RWPE2 (cell line): Measurements from ENCODE around the gene CAPG.

Experiments
- ATAC-seq: fragments of 200-7000 bp; cut with Tn5 transposase; 3 replicates; pipeline ENCODE4 v1.9.1; 2021; ENCODE audit warnings: low read depth
- DNase-seq: peaks from one replicate; pipeline ENCODE4 v3.0.0-alpha.2; 2020; ENCODE audit warnings: low spot score
- H3K27ac ChIP-seq: fragments of 450-650 bp; 2 replicates; pipeline ENCODE4 v1.5.1; 2017; ENCODE audit warnings: mild to moderate bottlenecking; ENCODE audit not compliant: poor library complexity, severe bottlenecking
- H3K27me3 ChIP-seq: fragments of 250-450 bp; sonication (Bioruptor Pico); 2 replicates; pipeline ENCODE4 v1.5.1; 2021; ENCODE audit warnings: mild to moderate bottlenecking, moderate library complexity; ENCODE audit not compliant: insufficient read depth, poor library complexity, severe bottlenecking
- H3K36me3 ChIP-seq: fragments of 250-450 bp; sonication (Bioruptor Pico); 2 replicates; pipeline ENCODE4 v1.5.1; 2020; ENCODE audit warnings: low read depth, mild to moderate bottlenecking, moderate library complexity
- H3K4me1 ChIP-seq: fragments of 250-450 bp; sonication (Bioruptor Pico); 2 replicates; pipeline ENCODE4 v1.5.1; 2021; ENCODE audit warnings: mild to moderate bottlenecking, moderate library complexity; ENCODE audit not compliant: insufficient read depth, poor library complexity, severe bottlenecking
- H3K4me3 ChIP-seq: fragments of 250-450 bp; sonication (Bioruptor Pico); 2 replicates; pipeline ENCODE4 v1.5.1; 2021; ENCODE audit warnings: mild to moderate bottlenecking, moderate library complexity; ENCODE audit not compliant: severe bottlenecking
- H3K9me3 ChIP-seq: fragments of 250-450 bp; sonication (Bioruptor Pico); 2 replicates; pipeline ENCODE4 v1.5.1; 2021; ENCODE audit warnings: mild to moderate bottlenecking, moderate library complexity; ENCODE audit not compliant: severe bottlenecking
- CTCF ChIP-seq: fragments of 450-650 bp; IDR thresholded peaks from one replicate; pipeline ENCODE4 v1.5.1; 2017; ENCODE audit warnings: mild to moderate bottlenecking, moderate library complexity; ENCODE audit not compliant: poor library complexity, severe bottlenecking

Gene CAPG

GRCh38 chr2:85448461-85449213 is 38.5 kb upstream of the CAPG start:
- no peak for TF ChIP-seq CTCF
- ATAC-seq (no peak), DNase-seq (no peak)
- Histone ChIP-seq H3K9me3 (no peaks in the 10 kb centered on the region), H3K4me1 (peaks cover 20% of the 10 kb centered on the region), H3K36me3 (no peaks in the 10 kb centered on the region), H3K4me3 (no peak overlapping the region), H3K27ac (no peak overlapping the region), H3K27me3 (no peaks in the 10 kb centered on the region)

GRCh38 chr2:85447222-85447585 is 37.0 kb upstream of the CAPG start:
- no peak for DNase-seq
- H3K4me1 ChIP-seq = peaks cover 20% of the 10 kb centered on the region
- no peak overlapping the region for H3K27ac ChIP-seq
- ATAC-seq = no peak
- H3K4me3 ChIP-seq = no peak overlapping the region
- TF ChIP-seq CTCF = no peak
- no peaks in the 10 kb centered on the region for H3K9me3 ChIP-seq
- H3K36me3 ChIP-seq = no peaks in the 10 kb centered on the region
- no peaks in the 10 kb centered on the region for H3K27me3 ChIP-seq

GRCh38 chr2:85446296-85447221 is 36.4 kb upstream of the CAPG start:
- Histone ChIP-seq H3K27ac (peak overlapping the region; percentile 16), H3K4me3 (no peak overlapping the region), H3K27me3 (no peaks in the 10 kb centered on the region), H3K9me3 (no peaks in the 10 kb centered on the region), H3K4me1 (peaks cover 20% of the 10 kb centered on the region), H3K36me3 (no peaks in the 10 kb centered on the region)
- ATAC-seq (no peak), DNase-seq (no peak)
- no peak for TF ChIP-seq CTCF

- TF ChIP-seq CTCF = no peak
- DNase-seq (no peak), ATAC-seq (peak; percentile 64)
- Histone ChIP-seq H3K27ac (peak overlapping the region; percentile 16), H3K36me3 (no peaks in the 10 kb centered on the region), H3K4me1 (peaks cover 20% of the 10 kb centered on the region), H3K27me3 (no peaks in the 10 kb centered on the region), H3K4me3 (no peak overlapping the region), H3K9me3 (no peaks in the 10 kb centered on the region)
These were observed 35.4 kb upstream of the CAPG start for GRCh38 chr2:85445316-85446295.
